OCI-LY3 (cell line): Measurements from ENCODE around the gene NENF.

ENCODE experiments used
- EZH2phosphoT487 ChIP-seq: fragments of 200-600 bp; shearing (Covaris generic); IDR thresholded peaks from 2 replicates; pipeline ENCODE4 v1.6.1; 2018; ENCODE audit warnings: antibody characterized with exemption, mixed run types, low read depth
- TF ChIP-seq, protein P1 (sequence below): fragments of 200-600, 300-600 bp; sonication (generic); IDR thresholded peaks from 2 replicates; pipeline ENCODE4 v1.5.1; 2014; ENCODE audit warnings: antibody characterized with exemption, low read length, low read depth

DNA sequence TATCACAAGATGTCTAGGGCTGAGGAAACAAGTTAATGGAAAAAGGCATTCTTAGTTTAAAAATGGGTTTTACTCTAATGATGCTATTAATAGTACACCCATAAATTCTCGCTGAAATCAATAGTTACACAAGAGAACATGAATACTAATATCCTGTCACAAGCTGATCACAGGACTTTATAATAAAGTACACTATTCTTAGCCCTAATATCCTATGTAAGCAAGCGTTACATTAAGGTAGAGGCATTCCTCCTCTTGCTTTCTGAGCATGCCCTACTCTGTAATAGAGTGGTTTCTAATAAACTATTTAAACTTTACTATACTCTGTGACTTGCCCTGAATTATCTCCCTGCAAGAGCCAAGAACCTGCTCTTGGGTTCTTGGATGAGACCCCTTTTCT, 11.6 kb upstream of the NENF start:
- TF ChIP-seq, protein P1, sequence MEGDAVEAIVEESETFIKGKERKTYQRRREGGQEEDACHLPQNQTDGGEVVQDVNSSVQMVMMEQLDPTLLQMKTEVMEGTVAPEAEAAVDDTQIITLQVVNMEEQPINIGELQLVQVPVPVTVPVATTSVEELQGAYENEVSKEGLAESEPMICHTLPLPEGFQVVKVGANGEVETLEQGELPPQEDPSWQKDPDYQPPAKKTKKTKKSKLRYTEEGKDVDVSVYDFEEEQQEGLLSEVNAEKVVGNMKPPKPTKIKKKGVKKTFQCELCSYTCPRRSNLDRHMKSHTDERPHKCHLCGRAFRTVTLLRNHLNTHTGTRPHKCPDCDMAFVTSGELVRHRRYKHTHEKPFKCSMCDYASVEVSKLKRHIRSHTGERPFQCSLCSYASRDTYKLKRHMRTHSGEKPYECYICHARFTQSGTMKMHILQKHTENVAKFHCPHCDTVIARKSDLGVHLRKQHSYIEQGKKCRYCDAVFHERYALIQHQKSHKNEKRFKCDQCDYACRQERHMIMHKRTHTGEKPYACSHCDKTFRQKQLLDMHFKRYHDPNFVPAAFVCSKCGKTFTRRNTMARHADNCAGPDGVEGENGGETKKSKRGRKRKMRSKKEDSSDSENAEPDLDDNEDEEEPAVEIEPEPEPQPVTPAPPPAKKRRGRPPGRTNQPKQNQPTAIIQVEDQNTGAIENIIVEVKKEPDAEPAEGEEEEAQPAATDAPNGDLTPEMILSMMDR, result no peak
- no peak for TF ChIP-seq EZH2phosphoT487
